ENCODE data around the gene UCHL3. TPM values are rescaled to one million over a fixed set of nuclear protein-coding genes. Genes with fewer than 3 reads are reported as not detected.

The UCHL3 gene
- total RNA-seq = 29.5 TPM

- ATAC-seq (peak; percentile 98), DNase-seq (ENCODE audit: low spot score) (peak; percentile 98)
- intact Hi-C loops (cut with DNase I) = no loop called here
These were observed at the start of gene UCHL3 for GRCh38 chr13:75549262-75550158. TSS of gene UCHL3 (plus strand) at chr13:75549791. CDS start at chr13:75549821, 30 bp downstream.

GRCh38 chr13:75505327-75505726 lies 44.3 kb upstream of the UCHL3 start:
- ATAC-seq (peak; percentile 59), DNase-seq (ENCODE audit: low spot score) (no peak)
- intact Hi-C loops (cut with DNase I) = no loop called here

GRCh38 chr13:75506018-75506417 lies 43.6 kb upstream of the UCHL3 start:
- DNase-seq (ENCODE audit: low spot score) = no peak
- intact Hi-C loops (cut with DNase I) = no loop called here
- ATAC-seq = no peak

GRCh38 chr13:75507027-75508001 lies 42.3 kb upstream of the UCHL3 start:
- intact Hi-C loops (cut with DNase I) = no loop called here
- DNase-seq (ENCODE audit: low spot score) (no peak), ATAC-seq (no peak)

- no peak for DNase-seq (ENCODE audit: low spot score)
- intact Hi-C loops (cut with DNase I) = no loop called here
- no peak for ATAC-seq
These were observed 41.5 kb upstream of the UCHL3 start for GRCh38 chr13:75508002-75508548.

- no peak for ATAC-seq
These were observed 38.5 kb upstream of the UCHL3 start for GRCh38 chr13:75511051-75511625.

GRCh38 chr13:75512253-75512652 lies 37.3 kb upstream of the UCHL3 start:
- DNase-seq (ENCODE audit: low spot score) (no peak), ATAC-seq (peak; percentile 44)
- intact Hi-C loops (cut with DNase I) = no loop called here

More at GRCh38 chr13:75511051-75511625, 38.5 kb upstream of the UCHL3 start:
- no peak for DNase-seq (ENCODE audit: low spot score)
- intact Hi-C loops (cut with DNase I) = no loop called here

- intact Hi-C loops (cut with DNase I) = no loop called here
- no peak for ATAC-seq
- no peak for DNase-seq (ENCODE audit: low spot score)
These were observed 36.3 kb upstream of the UCHL3 start for GRCh38 chr13:75513271-75513670.

GRCh38 chr13:75514080-75514995 lies 35.3 kb upstream of the UCHL3 start:
- ATAC-seq = no peak
- intact Hi-C loops (cut with DNase I) = no loop called here
- DNase-seq (ENCODE audit: low spot score) = no peak

- no peak for ATAC-seq
- DNase-seq (ENCODE audit: low spot score) = no peak
- intact Hi-C loops (cut with DNase I) = no loop called here
These were observed 31.0 kb upstream of the UCHL3 start for GRCh38 chr13:75518439-75519088.

GRCh38 chr13:75521956-75522355 lies 27.6 kb upstream of the UCHL3 start:
- no peak for DNase-seq (ENCODE audit: low spot score)
- intact Hi-C loops (cut with DNase I) = no loop called here
- ATAC-seq = no peak

- DNase-seq (ENCODE audit: low spot score) = no peak
- intact Hi-C loops (cut with DNase I) = no loop called here
- no peak for ATAC-seq
These were observed 19.0 kb upstream of the UCHL3 start for GRCh38 chr13:75530549-75530961.

GRCh38 chr13:75533861-75534260 lies 15.7 kb upstream of the UCHL3 start:
- DNase-seq (ENCODE audit: low spot score) (no peak), ATAC-seq (no peak)
- intact Hi-C loops (cut with DNase I) = no loop called here

- intact Hi-C loops (cut with DNase I) = no loop called here
- DNase-seq (ENCODE audit: low spot score) = peak; percentile 86
These were observed 11.9 kb upstream of the UCHL3 start, which contains the start of gene COMMD6 for GRCh38 chr13:75537401-75538365. TSS of gene COMMD6 (minus strand) at chr13:75537841. CDS start at chr13:75537805, 36 bp downstream.

GRCh38 chr13:75541287-75541686 lies 8.3 kb upstream of the UCHL3 start:
- ATAC-seq = no peak
- no peak for DNase-seq (ENCODE audit: low spot score)
- intact Hi-C loops (cut with DNase I) = no loop called here

More at GRCh38 chr13:75537401-75538365, 11.9 kb upstream of the UCHL3 start, which contains the start of gene COMMD6:
- ATAC-seq = peak; percentile 98

- intact Hi-C loops (cut with DNase I) = no loop called here
- ATAC-seq (no peak), DNase-seq (ENCODE audit: low spot score) (no peak)
These were observed 7.6 kb upstream of the UCHL3 start for GRCh38 chr13:75541961-75542360.

Measured in sciatic nerve (tissue), 2 donors.